Lung (tissue), 12 donors: ENCODE measurements around the gene ADCYAP1R1. TPM values are rescaled to one million over a fixed set of nuclear protein-coding genes. Genes with fewer than 3 reads are reported as not detected.

Experiments
- ATAC-seq: fragments of 200-7000 bp; cut with Tn5 transposase; one replicate; pipeline ENCODE4 v1.9.1; 2020; ENCODE audit warnings: moderate number of reproducible peaks; ENCODE audit not compliant: insufficient read depth, low FRiP score
- DNase-seq, 3 donors: peaks; one replicate each; pipeline ENCODE4 v3.0.0-alpha.2; 2013 to 2017
- H3K27ac ChIP-seq, 2 donors: one replicate each; pipeline ENCODE4 v1.5.1; 2013; ENCODE audit warnings: mild to moderate bottlenecking in 2 of 2, moderate library complexity in 2 of 2, control low read depth in 1 of 2, inconsistent platforms in 1 of 2, low read depth in 1 of 2, low read length in 1 of 2
- H3K27me3 ChIP-seq, 3 donors: one replicate each; pipeline ENCODE4 v1.5.1; 2013; ENCODE audit warnings: low read length in 2 of 3; ENCODE audit not compliant: control insufficient read depth in 3 of 3, insufficient read depth in 3 of 3
- H3K36me3 ChIP-seq, 4 donors: one replicate each; pipeline ENCODE4 v1.5.1; 2013; ENCODE audit warnings: low read length in 4 of 4, mild to moderate bottlenecking in 1 of 4, moderate library complexity in 1 of 4; ENCODE audit not compliant: control insufficient read depth in 4 of 4, insufficient read depth in 4 of 4
- H3K4me1 ChIP-seq, 5 donors: one replicate each; pipeline ENCODE4 v1.5.1; 2013; ENCODE audit warnings: low read length in 5 of 5, mild to moderate bottlenecking in 2 of 5, moderate library complexity in 1 of 5; ENCODE audit not compliant: control insufficient read depth in 5 of 5, insufficient read depth in 5 of 5
- H3K4me3 ChIP-seq: one replicate; pipeline ENCODE4 v1.5.1; 2013; ENCODE audit warnings: mild to moderate bottlenecking, control low read depth, moderate library complexity
- H3K9ac ChIP-seq, 2 donors: one replicate each; pipeline ENCODE4 v1.5.1; 2013; ENCODE audit warnings: low read length in 2 of 2, control low read depth in 1 of 2; ENCODE audit not compliant: insufficient read depth in 1 of 2
- H3K9me3 ChIP-seq, 4 donors: one replicate each; pipeline ENCODE4 v1.5.1; 2013; ENCODE audit warnings: low read length in 3 of 4, mild to moderate bottlenecking in 1 of 4, moderate library complexity in 1 of 4; ENCODE audit not compliant: control insufficient read depth in 4 of 4, insufficient read depth in 3 of 4
- CTCF ChIP-seq: IDR thresholded peaks from 2 replicates; pipeline ENCODE4 v1.5.1; 2012; ENCODE audit warnings: mild to moderate bottlenecking; ENCODE audit errors: control extremely low read depth, extremely low read depth
- WGBS, 2 donors: extraction: QIAGEN DNeasy Blood & Tissue Kit; methylation state at CpG; one replicate each; pipeline ENCODE4 v1.1.7; 2013; 5-methylcytosine and 5-hydroxymethylcytosine counted together
- polyA plus RNA-seq, 2 donors: library from polyadenylated mRNA; stranded (reverse); fragments of 200-250 nt; gene quantifications; one replicate each; pipeline ENCODE4 v1.2.1, GENCODE V29; 2013
- total RNA-seq, 2 donors: library from RNA; depleted of rRNA in 1 of 2; stranded (reverse); fragments of >200 nt in 1 of 2; gene quantifications; one replicate each; pipeline ENCODE4 v1.2.1, GENCODE V29; 2014 to 2021
- donor health status: control.
- donor health status: control.
- donor health status: Bipolar disorder and iron deficiency.
- donor health status: healthy.
- donor health status: DM: yes; HTN: yes; CAD: no.

Gene ADCYAP1R1
- total and polyA plus RNA-seq, 4 donors = 0.14 to 1.00 (median 0.39) TPM

- H3K9me3 ChIP-seq = no peaks in the 10 kb centered on the region
- DNase-seq = no peak
Measured at GRCh38 chr7:31047313-31048146, 4.6 kb upstream of the ADCYAP1R1 start.

GRCh38 chr7:31049005-31049765, 2.9 kb upstream of the ADCYAP1R1 start:
- H3K9ac ChIP-seq = no peak overlapping the region
- no peaks in the 10 kb centered on the region for H3K9me3 ChIP-seq
- WGBS, 2 donors = 84 to 88% methylated on average over 12 of the region's 12 CpGs
- no peak for TF ChIP-seq CTCF
- H3K4me3 ChIP-seq = no peak overlapping the region
- ATAC-seq = no peak
- H3K36me3 ChIP-seq = no peaks in the 10 kb centered on the region
- no peak overlapping the region for H3K27ac ChIP-seq
- DNase-seq = no peak
- peaks cover 10 to 24% (median 22%) of the 10 kb centered on the region in 3 donors for H3K27me3 ChIP-seq
- H3K4me1 ChIP-seq = peaks cover 0 to 7% (median 0%) of the 10 kb centered on the region in 5 donors

More at GRCh38 chr7:31047313-31048146, 4.6 kb upstream of the ADCYAP1R1 start:
- H3K36me3 ChIP-seq = no peaks in the 10 kb centered on the region
- 81 to 82% methylated on average over 9 of the region's 9 CpGs for WGBS, 2 donors
- no peak for TF ChIP-seq CTCF
- H3K4me1 ChIP-seq = peaks cover 0 to 6% (median 3%) of the 10 kb centered on the region in 5 donors
- H3K4me3 ChIP-seq = no peak overlapping the region
- no peak overlapping the region for H3K27ac ChIP-seq
- no peak for ATAC-seq
- peaks cover 3 to 10% (median 7%) of the 10 kb centered on the region in 3 donors for H3K27me3 ChIP-seq
- H3K9ac ChIP-seq = no peak overlapping the region

- no peak overlapping the region for H3K9ac ChIP-seq
- H3K9me3 ChIP-seq = peaks cover 0 to 2% (median 0%) of the 10 kb centered on the region in 4 donors
- peaks cover 0 to 7% (median 0%) of the 10 kb centered on the region in 5 donors for H3K4me1 ChIP-seq
- DNase-seq = no peak
- WGBS, 2 donors = 2 to 4% methylated on average over 12 to 52 of the region's 52 CpGs
- H3K36me3 ChIP-seq = no peaks in the 10 kb centered on the region
- no peak for TF ChIP-seq CTCF
- peaks cover 10 to 34% (median 31%) of the 10 kb centered on the region in 3 donors for H3K27me3 ChIP-seq
- no peak for ATAC-seq
- peak overlapping the region; percentile 21 for H3K4me3 ChIP-seq
- no peak overlapping the region for H3K27ac ChIP-seq
Measured at GRCh38 chr7:31052487-31052840, 356 bp downstream of the ADCYAP1R1 start.
